Caco-2 (cell line): ENCODE data around the gene DLG4. TPM values are rescaled to one million over a fixed set of nuclear protein-coding genes. Genes with fewer than 3 reads are reported as not detected.
"Not testable (repeated sequence)": the region's sequence is repeated elsewhere in the genome, so short reads cannot be mapped to it uniquely, and the experiment has no call there.

Experiments
- BruUV-seq: library from RNA; stranded (reverse); fragments of 400-500 nt; replicated peaks from 2 replicates; lab custom pipeline; 2021; lab: Mats Ljungman, UMichigan
- CTCF ChIA-PET: fragments of 300-600 bp; sonication (Branson Sonifier 250); formaldehyde crosslinking; loops from one replicate; lab custom pipeline; 2022; ENCODE audit warnings: antibody characterized with exemption; lab: Charles Lee
- POLR2A ChIA-PET: fragments of 300-600 bp; sonication (Branson Sonifier 250); formaldehyde crosslinking; loops from one replicate; lab custom pipeline; 2022; ENCODE audit warnings: antibody characterized with exemption; lab: Charles Lee
- DNase-seq, 2 experiments: peaks; one replicate each; pipeline versions ENCODE4 v3.0.0 to v3.0.0-alpha.2; 2020 to 2022
- H3K27me3 ChIP-seq: replicated peaks from 2 replicates; pipeline ENCODE4 v1.6.0; 2011; ENCODE audit warnings: low read length; ENCODE audit not compliant: control insufficient read depth, insufficient read depth
- H3K36me3 ChIP-seq: 2 replicates; pipeline ENCODE4 v1.5.1; 2011; ENCODE audit warnings: low read length; ENCODE audit not compliant: control insufficient read depth, insufficient read depth
- H3K4me1 ChIP-seq: fragments of 250-450 bp; sonication (Bioruptor Pico); 2 replicates; pipeline ENCODE4 v1.5.1; 2020; ENCODE audit warnings: mild to moderate bottlenecking
- H3K4me3 ChIP-seq: 2 replicates; pipeline ENCODE4 v1.5.1; 2011; ENCODE audit warnings: low read depth, mild to moderate bottlenecking, control low read depth, low read length
- H3K9me3 ChIP-seq: fragments of 250-450 bp; sonication (Bioruptor Pico); 2 replicates; pipeline ENCODE4 v1.5.1; 2020; ENCODE audit warnings: mild to moderate bottlenecking, moderate library complexity
- H3K27ac Mint-ChIP-seq: one replicate; pipeline ENCODE4 v1.8.0; 2022; ENCODE audit warnings: mixed read lengths; ENCODE audit not compliant: unreplicated experiment
- H3K27me3 Mint-ChIP-seq: one replicate; pipeline ENCODE4 v1.8.0; 2022; ENCODE audit warnings: mixed read lengths; ENCODE audit not compliant: insufficient read depth, unreplicated experiment
- H3K36me3 Mint-ChIP-seq: one replicate; pipeline ENCODE4 v1.8.0; 2022; ENCODE audit warnings: mild to moderate bottlenecking, mixed read lengths; ENCODE audit not compliant: insufficient read depth, unreplicated experiment
- H3K4me1 Mint-ChIP-seq: one replicate; pipeline ENCODE4 v1.8.0; 2022; ENCODE audit warnings: low read depth, mixed read lengths; ENCODE audit not compliant: unreplicated experiment
- H3K4me3 Mint-ChIP-seq: one replicate; pipeline ENCODE4 v1.8.0; 2022; ENCODE audit warnings: mild to moderate bottlenecking, moderate library complexity, mixed read lengths; ENCODE audit not compliant: unreplicated experiment
- H3K9me3 Mint-ChIP-seq: one replicate; pipeline ENCODE4 v1.8.0; 2022; ENCODE audit warnings: mixed read lengths; ENCODE audit not compliant: unreplicated experiment
- intact Hi-C: fragments of 100-400 bp; cut with micrococcal nuclease; formaldehyde crosslinking; loops from one replicate; pipeline ENCODE4 v1.10.0; 2022; ENCODE audit not compliant: unreplicated experiment
- total RNA-seq: library from RNA; stranded (reverse); gene quantifications from 2 replicates; pipeline ENCODE4 v1.2.3, GENCODE V29; 2022
- TF ChIP-seq, protein P1 (sequence below), 2 experiments: fragments of 200-600 bp in 1 of 2; IDR thresholded peaks; 1 replicate in 1 of 2; 2 replicates in 1 of 2; pipeline versions ENCODE4 v1.5.1 to v1.8.0; 2011 to 2022; ENCODE audit warnings: antibody characterized with exemption in 1 of 2, control low read depth in 1 of 2, inconsistent platforms in 1 of 2, low read depth in 1 of 2, low read length in 1 of 2, mild to moderate bottlenecking in 1 of 2, moderate library complexity in 1 of 2; ENCODE audit not compliant: insufficient read depth in 1 of 2, severe bottlenecking in 1 of 2, unreplicated experiment in 1 of 2

Gene DLG4
- total RNA-seq, 1 experiment from 2014 or later = 0.98 TPM

- H3K27me3 Mint-ChIP-seq, H3K27me3 ChIP-seq, H3K9me3 Mint-ChIP-seq, H3K4me1 ChIP-seq, H3K36me3 ChIP-seq, H3K36me3 Mint-ChIP-seq, H3K4me3 ChIP-seq, DNase-seq, intact Hi-C loops, BruUV-seq, H3K9me3 ChIP-seq, CTCF ChIA-PET, H3K4me3 Mint-ChIP-seq, H3K4me1 Mint-ChIP-seq, H3K27ac Mint-ChIP-seq: not testable (repeated sequence)
- POLR2A ChIA-PET = interaction anchor here (0.6 kb wide), 1 partner anchor 139 kb away, joined by 4 read pairs; no protein-coding TSS in a partner anchor
Measured at GRCh38 chr17:7169565-7169908, 50.1 kb downstream of the DLG4 start.

GRCh38 chr17:7168841-7169564 is 50.6 kb downstream of the DLG4 start:
- POLR2A ChIA-PET = interaction anchor here (0.6 kb wide), 1 partner anchor 138 kb away, joined by 4 read pairs; no protein-coding TSS in a partner anchor
- BruUV-seq, intact Hi-C loops, H3K4me1 Mint-ChIP-seq, H3K4me1 ChIP-seq, H3K36me3 ChIP-seq, H3K9me3 ChIP-seq, CTCF ChIA-PET, H3K27ac Mint-ChIP-seq, H3K4me3 Mint-ChIP-seq, H3K27me3 Mint-ChIP-seq, DNase-seq, H3K9me3 Mint-ChIP-seq, H3K4me3 ChIP-seq, H3K27me3 ChIP-seq, H3K36me3 Mint-ChIP-seq: not testable (repeated sequence)

DNA sequence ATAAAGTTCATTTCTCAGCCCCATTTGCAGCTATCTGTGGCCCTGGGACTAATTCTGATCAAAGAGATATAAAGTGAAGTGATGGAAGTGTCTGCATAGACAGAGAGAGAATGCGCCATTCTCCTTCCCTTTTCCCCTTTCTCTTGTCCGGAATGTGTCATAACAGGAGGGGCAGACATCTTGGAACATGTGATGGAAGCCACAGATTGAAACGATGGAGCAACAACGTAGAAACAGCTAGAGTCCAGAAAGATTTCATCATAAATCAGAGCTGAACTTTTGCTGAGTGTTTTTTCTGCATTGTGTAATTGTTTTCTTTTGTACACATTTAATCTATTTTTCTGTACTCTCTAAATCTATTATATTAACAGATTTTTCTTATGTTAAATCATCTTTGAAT is 51.8 kb downstream of the DLG4 start:
- intact Hi-C loops = no loop called here
- CTCF ChIA-PET = interaction anchor here (1.5 kb wide), 1 partner anchor 122 kb away, joined by 3 read pairs; no protein-coding TSS in a partner anchor
- H3K36me3 Mint-ChIP-seq = no peaks in the 10 kb centered on the region

GRCh38 chr17:7166873-7167272 is 52.8 kb downstream of the DLG4 start:
- H3K4me1 Mint-ChIP-seq = no peaks in the 10 kb centered on the region
- no peaks in the 10 kb centered on the region for H3K4me1 ChIP-seq
- H3K4me3 ChIP-seq = no peak overlapping the region
- no peaks in the 10 kb centered on the region for H3K36me3 ChIP-seq
- H3K27ac Mint-ChIP-seq = no peak overlapping the region
- POLR2A ChIA-PET = no interaction called here
- H3K9me3 Mint-ChIP-seq = no peaks in the 10 kb centered on the region
- CTCF ChIA-PET = interaction anchor here (1.5 kb wide), 1 partner anchor 121 kb away, joined by 3 read pairs; no protein-coding TSS in a partner anchor
- no peak overlapping the region for H3K4me3 Mint-ChIP-seq
- TF ChIP-seq, protein P1, sequence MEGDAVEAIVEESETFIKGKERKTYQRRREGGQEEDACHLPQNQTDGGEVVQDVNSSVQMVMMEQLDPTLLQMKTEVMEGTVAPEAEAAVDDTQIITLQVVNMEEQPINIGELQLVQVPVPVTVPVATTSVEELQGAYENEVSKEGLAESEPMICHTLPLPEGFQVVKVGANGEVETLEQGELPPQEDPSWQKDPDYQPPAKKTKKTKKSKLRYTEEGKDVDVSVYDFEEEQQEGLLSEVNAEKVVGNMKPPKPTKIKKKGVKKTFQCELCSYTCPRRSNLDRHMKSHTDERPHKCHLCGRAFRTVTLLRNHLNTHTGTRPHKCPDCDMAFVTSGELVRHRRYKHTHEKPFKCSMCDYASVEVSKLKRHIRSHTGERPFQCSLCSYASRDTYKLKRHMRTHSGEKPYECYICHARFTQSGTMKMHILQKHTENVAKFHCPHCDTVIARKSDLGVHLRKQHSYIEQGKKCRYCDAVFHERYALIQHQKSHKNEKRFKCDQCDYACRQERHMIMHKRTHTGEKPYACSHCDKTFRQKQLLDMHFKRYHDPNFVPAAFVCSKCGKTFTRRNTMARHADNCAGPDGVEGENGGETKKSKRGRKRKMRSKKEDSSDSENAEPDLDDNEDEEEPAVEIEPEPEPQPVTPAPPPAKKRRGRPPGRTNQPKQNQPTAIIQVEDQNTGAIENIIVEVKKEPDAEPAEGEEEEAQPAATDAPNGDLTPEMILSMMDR (IDR thresholded peaks at IDR 0.05; ENCODE audit: insufficient read depth in 1 of 2, low read depth in 1 of 2, low read length in 1 of 2, severe bottlenecking in 1 of 2, unreplicated experiment in 1 of 2) = no peak
- intact Hi-C loops = no loop called here
- no TSS peak for BruUV-seq
- no peaks in the 10 kb centered on the region for H3K27me3 ChIP-seq
- H3K27me3 Mint-ChIP-seq = no peaks in the 10 kb centered on the region
- DNase-seq = no peak
- H3K36me3 Mint-ChIP-seq = no peaks in the 10 kb centered on the region
- no peaks in the 10 kb centered on the region for H3K9me3 ChIP-seq

More for the DNA sequence above, 51.8 kb downstream of the DLG4 start:
- Histone ChIP-seq H3K9me3 (no peaks in the 10 kb centered on the region), H3K36me3 (no peaks in the 10 kb centered on the region), H3K27me3 (no peaks in the 10 kb centered on the region), H3K4me3 (no peak overlapping the region), H3K4me1 (no peaks in the 10 kb centered on the region)
- DNase-seq = no peak
- no peak overlapping the region for H3K27ac Mint-ChIP-seq
- no peaks in the 10 kb centered on the region for H3K4me1 Mint-ChIP-seq
- H3K9me3 Mint-ChIP-seq = no peaks in the 10 kb centered on the region
- no TSS peak for BruUV-seq
- POLR2A ChIA-PET = no interaction called here
- no peaks in the 10 kb centered on the region for H3K27me3 Mint-ChIP-seq
- no peak overlapping the region for H3K4me3 Mint-ChIP-seq
- TF ChIP-seq, protein P1 (IDR thresholded peaks at IDR 0.05; ENCODE audit: insufficient read depth in 1 of 2, low read depth in 1 of 2, low read length in 1 of 2, severe bottlenecking in 1 of 2, unreplicated experiment in 1 of 2) = no peak

- H3K36me3 Mint-ChIP-seq, H3K27me3 ChIP-seq, H3K4me1 Mint-ChIP-seq, H3K4me3 Mint-ChIP-seq, POLR2A ChIA-PET, H3K27ac Mint-ChIP-seq, H3K4me1 ChIP-seq, H3K36me3 ChIP-seq, CTCF ChIA-PET, BruUV-seq, H3K27me3 Mint-ChIP-seq, H3K4me3 ChIP-seq, H3K9me3 Mint-ChIP-seq, intact Hi-C loops, DNase-seq, H3K9me3 ChIP-seq: not testable (repeated sequence)
Measured at GRCh38 chr17:7159571-7159970, 60.1 kb downstream of the DLG4 start.
